ENCODE measurements around the gene ASB3.
A peak's percentile ranks its signal among the peaks of the same experiment; 100 is the strongest.
"Not testable (repeated sequence)": the region's sequence is repeated elsewhere in the genome, so short reads cannot be mapped to it uniquely, and the experiment has no call there.

Gene ASB3

DNA sequence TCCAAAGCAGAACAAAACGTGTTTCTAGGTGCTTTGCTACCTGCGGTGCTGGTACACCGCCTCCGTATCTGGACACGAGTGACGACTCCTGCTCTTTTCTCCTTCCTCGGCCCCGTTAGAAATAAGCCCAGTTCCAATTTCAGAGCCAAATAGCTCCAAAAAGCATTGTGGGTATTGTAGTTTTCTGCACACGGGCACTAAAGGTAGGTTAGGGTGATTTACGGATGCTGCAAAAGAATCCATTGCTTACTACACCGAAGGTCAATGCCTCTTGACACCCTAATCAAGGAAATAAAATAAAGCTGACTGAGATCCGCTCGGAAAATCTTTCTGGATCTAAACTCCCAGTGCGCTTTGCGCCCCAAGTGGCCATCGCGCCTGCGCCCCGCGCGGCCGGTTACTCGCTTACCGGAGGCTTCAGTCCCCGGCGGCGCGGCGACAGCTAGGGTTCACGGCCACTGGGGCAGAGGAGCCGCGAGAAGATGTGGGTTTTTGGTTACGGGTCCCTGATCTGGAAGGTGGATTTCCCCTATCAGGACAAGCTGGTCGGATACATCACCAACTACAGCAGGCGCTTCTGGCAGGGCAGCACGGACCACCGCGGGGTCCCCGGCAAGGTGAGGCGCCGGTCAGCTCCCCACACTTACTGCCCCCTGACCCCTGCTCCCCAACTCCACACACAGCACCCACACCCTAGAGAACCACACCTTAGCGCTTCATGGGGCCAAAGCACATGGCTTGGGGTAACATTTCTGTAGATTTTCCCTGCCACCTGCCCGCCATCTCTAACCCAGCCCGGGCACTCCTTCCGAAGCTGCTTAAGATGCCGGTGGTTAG, 19.1 kb downstream of the ASB3 start, which contains the start of gene CHAC2:
Gene CHAC2 (plus strand): TSS at position 400 of the 837 bp plus-strand sequence. CDS start 83 bp downstream, at position 483.
- ATAC-seq (ENCODE audit: insufficient read depth, low read depth) (peak; percentile 92), DNase-seq (peak; percentile 87)
- Histone ChIP-seq H3K4me3 (ENCODE audit: low read depth in 1 of 2, low read length in 2 of 2) (peak within 1 kb of the TSS; percentile 68 to 84), H3K4me2 (ENCODE audit: insufficient read depth, low read length) (peak within 1 kb of the TSS; percentile 91), H3K27me3 (ENCODE audit: insufficient read depth, low read length, poor library complexity) (no peaks in the 10 kb centered on the region), H3K79me2 (ENCODE audit: insufficient read depth, low read length) (peaks cover 68% of the 10 kb centered on the region), H2AFZ (ENCODE audit: low read depth, low read length) (peak within 1 kb of the TSS; percentile 97), H3K9ac (ENCODE audit: low read depth, low read length) (peak within 1 kb of the TSS; percentile 92), H4K20me1 (ENCODE audit: insufficient read depth, low read length) (no peaks in the 10 kb centered on the region; the same call in 1 of the 2 replicates), H3K4me1 (ENCODE audit: insufficient read depth, low read length) (peaks cover 38% of the 10 kb centered on the region), H3K36me3 (ENCODE audit: insufficient read depth, low read length) (peaks cover 35% of the 10 kb centered on the region), H3K27ac (ENCODE audit: low read length) (peak within 1 kb of the TSS; percentile 95), H3K9me3 (ENCODE audit: insufficient read depth, low read length, severe bottlenecking) (no peaks in the 10 kb centered on the region)
- no peak for TF ChIP-seq EZH2 (IDR thresholded peaks at IDR 0.05; ENCODE audit: borderline replicate concordance, low read depth, low read length, severe bottlenecking)
- TF ChIP-seq, protein P1, sequence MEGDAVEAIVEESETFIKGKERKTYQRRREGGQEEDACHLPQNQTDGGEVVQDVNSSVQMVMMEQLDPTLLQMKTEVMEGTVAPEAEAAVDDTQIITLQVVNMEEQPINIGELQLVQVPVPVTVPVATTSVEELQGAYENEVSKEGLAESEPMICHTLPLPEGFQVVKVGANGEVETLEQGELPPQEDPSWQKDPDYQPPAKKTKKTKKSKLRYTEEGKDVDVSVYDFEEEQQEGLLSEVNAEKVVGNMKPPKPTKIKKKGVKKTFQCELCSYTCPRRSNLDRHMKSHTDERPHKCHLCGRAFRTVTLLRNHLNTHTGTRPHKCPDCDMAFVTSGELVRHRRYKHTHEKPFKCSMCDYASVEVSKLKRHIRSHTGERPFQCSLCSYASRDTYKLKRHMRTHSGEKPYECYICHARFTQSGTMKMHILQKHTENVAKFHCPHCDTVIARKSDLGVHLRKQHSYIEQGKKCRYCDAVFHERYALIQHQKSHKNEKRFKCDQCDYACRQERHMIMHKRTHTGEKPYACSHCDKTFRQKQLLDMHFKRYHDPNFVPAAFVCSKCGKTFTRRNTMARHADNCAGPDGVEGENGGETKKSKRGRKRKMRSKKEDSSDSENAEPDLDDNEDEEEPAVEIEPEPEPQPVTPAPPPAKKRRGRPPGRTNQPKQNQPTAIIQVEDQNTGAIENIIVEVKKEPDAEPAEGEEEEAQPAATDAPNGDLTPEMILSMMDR (IDR thresholded peaks at IDR 0.05; ENCODE audit: borderline replicate concordance, extremely low read depth, low read length, poor library complexity, severe bottlenecking): peak; percentile 18

- DNase-seq (no peak), ATAC-seq (ENCODE audit: insufficient read depth, low read depth) (no peak)
- H3K79me2 ChIP-seq (ENCODE audit: insufficient read depth, low read length): peaks cover 51% of the 10 kb centered on the region
- peaks cover 47% of the 10 kb centered on the region for H3K36me3 ChIP-seq (ENCODE audit: insufficient read depth, low read length)
- H4K20me1 ChIP-seq (ENCODE audit: insufficient read depth, low read length): no peaks in the 10 kb centered on the region; the same call in 1 of the 2 replicates
- no peaks in the 10 kb centered on the region for H3K27me3 ChIP-seq (ENCODE audit: insufficient read depth, low read length, poor library complexity)
- H2AFZ ChIP-seq (ENCODE audit: low read depth, low read length): no peak overlapping the region
- H3K27ac ChIP-seq (ENCODE audit: low read length): no peak overlapping the region
- H3K9me3 ChIP-seq (ENCODE audit: insufficient read depth, low read length, severe bottlenecking): no peaks in the 10 kb centered on the region
- H3K9ac ChIP-seq (ENCODE audit: low read depth, low read length): no peak overlapping the region
- TF ChIP-seq EZH2 (IDR thresholded peaks at IDR 0.05; ENCODE audit: borderline replicate concordance, low read depth, low read length, severe bottlenecking): no peak
- TF ChIP-seq, protein P1 (IDR thresholded peaks at IDR 0.05; ENCODE audit: borderline replicate concordance, extremely low read depth, low read length, poor library complexity, severe bottlenecking): no peak
- H3K4me3 ChIP-seq (ENCODE audit: low read depth in 1 of 2, low read length in 2 of 2): no peak overlapping the region
- H3K4me2 ChIP-seq (ENCODE audit: insufficient read depth, low read length): no peak overlapping the region
- H3K4me1 ChIP-seq (ENCODE audit: insufficient read depth, low read length): peaks cover 33% of the 10 kb centered on the region
These were observed 21.0 kb downstream of the ASB3 start for GRCh38 chr2:53765767-53766166.

DNA sequence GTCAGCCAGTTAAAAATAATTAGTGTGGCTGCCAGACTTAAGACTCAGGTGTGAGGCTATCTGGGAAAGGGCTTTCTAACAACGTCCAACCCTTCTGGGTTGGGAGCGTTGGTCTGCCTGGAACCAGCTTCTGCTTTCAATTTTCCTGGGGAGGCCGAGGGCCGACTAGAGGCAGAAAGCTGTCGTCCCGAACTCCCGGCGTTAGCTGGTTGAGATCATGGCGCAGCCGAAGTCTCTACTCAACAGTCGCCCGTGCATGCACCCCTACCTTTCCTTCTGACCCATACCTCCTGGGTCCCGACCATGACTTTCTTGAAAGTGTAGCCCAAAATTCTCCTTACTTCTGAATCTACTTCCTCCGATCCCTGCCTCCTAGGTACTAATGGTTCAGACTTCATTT, 29.5 kb downstream of the ASB3 start:
- not testable (repeated sequence) for H3K9me3 ChIP-seq (ENCODE audit: insufficient read depth, low read length, severe bottlenecking); ATAC-seq (ENCODE audit: insufficient read depth, low read depth); H3K27ac ChIP-seq (ENCODE audit: low read length); H3K4me3 ChIP-seq (ENCODE audit: low read depth in 1 of 2, low read length in 2 of 2); H3K79me2 ChIP-seq (ENCODE audit: insufficient read depth, low read length); H3K9ac ChIP-seq (ENCODE audit: low read depth, low read length); H3K4me1 ChIP-seq (ENCODE audit: insufficient read depth, low read length); H3K27me3 ChIP-seq (ENCODE audit: insufficient read depth, low read length, poor library complexity); H4K20me1 ChIP-seq (ENCODE audit: insufficient read depth, low read length); DNase-seq; H2AFZ ChIP-seq (ENCODE audit: low read depth, low read length); H3K4me2 ChIP-seq (ENCODE audit: insufficient read depth, low read length)
- H3K36me3 ChIP-seq (ENCODE audit: insufficient read depth, low read length): peaks cover 32% of the 10 kb centered on the region

DNA sequence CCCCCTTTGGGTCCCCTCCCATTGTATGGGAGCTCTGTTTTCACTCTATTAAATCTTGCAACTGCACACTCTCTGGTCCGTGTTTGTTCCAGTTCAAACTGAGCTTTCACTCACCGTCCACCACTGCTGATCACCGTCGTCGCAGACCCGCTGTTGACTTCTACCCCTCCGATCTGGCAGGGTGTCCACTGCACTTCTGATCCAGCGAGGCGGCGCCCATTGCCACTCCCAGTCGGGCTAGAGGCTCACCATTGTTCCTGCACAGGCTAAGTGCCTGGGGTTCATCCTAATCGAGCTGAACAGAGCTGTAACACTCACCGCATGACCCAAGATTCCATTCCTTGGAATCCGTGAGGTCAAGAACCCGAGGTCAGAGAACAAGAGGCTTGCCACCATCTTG, 30.1 kb downstream of the ASB3 start:
- Histone ChIP-seq H3K27me3 (ENCODE audit: insufficient read depth, low read length, poor library complexity) (no peaks in the 10 kb centered on the region), H3K9ac (ENCODE audit: low read depth, low read length) (no peak overlapping the region), H3K4me3 (ENCODE audit: low read depth in 1 of 2, low read length in 2 of 2) (no peak overlapping the region), H3K79me2 (ENCODE audit: insufficient read depth, low read length) (no peaks in the 10 kb centered on the region), H3K4me2 (ENCODE audit: insufficient read depth, low read length) (no peak overlapping the region), H3K36me3 (ENCODE audit: insufficient read depth, low read length) (peaks cover 26% of the 10 kb centered on the region), H3K27ac (ENCODE audit: low read length) (no peak overlapping the region), H4K20me1 (ENCODE audit: insufficient read depth, low read length) (no peaks in the 10 kb centered on the region), H2AFZ (ENCODE audit: low read depth, low read length) (no peak overlapping the region), H3K4me1 (ENCODE audit: insufficient read depth, low read length) (no peaks in the 10 kb centered on the region), H3K9me3 (ENCODE audit: insufficient read depth, low read length, severe bottlenecking) (no peaks in the 10 kb centered on the region)
- DNase-seq (no peak), ATAC-seq (ENCODE audit: insufficient read depth, low read depth) (no peak)
- TF ChIP-seq, protein P1 (IDR thresholded peaks at IDR 0.05; ENCODE audit: borderline replicate concordance, extremely low read depth, low read length, poor library complexity, severe bottlenecking): no peak
